ENCODE data around the gene JAML. TPM values are rescaled to one million over a fixed set of nuclear protein-coding genes. Genes with fewer than 3 reads are reported as not detected.

Gene JAML
- total RNA-seq, 2 donors from 2014 or later, result 79.9 to 84.0 TPM

- Mint-ChIP-seq H3K27me3 (peaks cover 55% of the 10 kb centered on the region), H3K36me3 (ENCODE audit: low read depth) (peaks cover 2% of the 10 kb centered on the region), H3K4me3 (no peak overlapping the region), H3K4me1 (peaks cover 7% of the 10 kb centered on the region), H3K27ac (no peak overlapping the region)
- ATAC-seq (no peak), DNase-seq (no peak)
- no peaks in the 10 kb centered on the region for H3K9me3 ChIP-seq (ENCODE audit: control insufficient read depth, low read length, poor library complexity, severe bottlenecking)
Observed at GRCh38 chr11:118147502-118147901, 77.3 kb downstream of the JAML start.

GRCh38 chr11:118146554-118146953, 78.3 kb downstream of the JAML start:
- H3K27me3 Mint-ChIP-seq, result peaks cover 57% of the 10 kb centered on the region
- H3K4me3 Mint-ChIP-seq, result peak overlapping the region; percentile 82
- no peak for DNase-seq
- no peaks in the 10 kb centered on the region for H3K9me3 ChIP-seq (ENCODE audit: control insufficient read depth, low read length, poor library complexity, severe bottlenecking)
- ATAC-seq, result no peak
- peaks cover 12% of the 10 kb centered on the region for H3K4me1 Mint-ChIP-seq
- peak overlapping the region; percentile 62 for H3K27ac Mint-ChIP-seq
- peaks cover 9% of the 10 kb centered on the region for H3K36me3 Mint-ChIP-seq (ENCODE audit: low read depth)

- peak; percentile 97 for ATAC-seq
- Mint-ChIP-seq H3K27ac (peak overlapping the region; percentile 41), H3K27me3 (peaks cover 56% of the 10 kb centered on the region)
Observed at GRCh38 chr11:118145285-118146227, 79.3 kb downstream of the JAML start.

GRCh38 chr11:118144301-118145268, 80.2 kb downstream of the JAML start:
- Mint-ChIP-seq H3K36me3 (ENCODE audit: low read depth) (peaks cover 9% of the 10 kb centered on the region), H3K27me3 (peaks cover 54% of the 10 kb centered on the region), H3K4me3 (peak overlapping the region; percentile 89), H3K4me1 (peaks cover 12% of the 10 kb centered on the region), H3K27ac (peak overlapping the region; percentile 8)
- no peak for ATAC-seq
- no peak for DNase-seq
- H3K9me3 ChIP-seq (ENCODE audit: control insufficient read depth, low read length, poor library complexity, severe bottlenecking), result no peaks in the 10 kb centered on the region

More at GRCh38 chr11:118145285-118146227, 79.3 kb downstream of the JAML start:
- no peaks in the 10 kb centered on the region for H3K9me3 ChIP-seq (ENCODE audit: control insufficient read depth, low read length, poor library complexity, severe bottlenecking)
- H3K36me3 Mint-ChIP-seq (ENCODE audit: low read depth), result peaks cover 9% of the 10 kb centered on the region
- peak; percentile 79 to 88 (median 85) for DNase-seq
- peaks cover 12% of the 10 kb centered on the region for H3K4me1 Mint-ChIP-seq
- H3K4me3 Mint-ChIP-seq, result peak overlapping the region; percentile 89

Other genes with a start within 250 kb of the JAML start
- 100 to 1,000 TPM; 262 to 274 TPM for gene IL10RA, start 238.6 kb downstream of the JAML start, total RNA-seq
- not detected for gene TMPRSS4, start 147.9 kb downstream of the JAML start, total RNA-seq
- under 1 TPM; 0.13 to 0.30 TPM for gene SMIM35, start 138.0 kb downstream of the JAML start, total RNA-seq
- not detected for gene SCN4B, start 72.2 kb downstream of the JAML start, total RNA-seq
- not detected for gene SCN2B, start 48.4 kb downstream of the JAML start, total RNA-seq
- 10 to 100 TPM; 24.5 to 26.4 TPM for gene MPZL3, start 27.4 kb upstream of the JAML start, total RNA-seq
- under 1 TPM; 0.50 to 0.99 TPM for gene MPZL2, start 39.3 kb upstream of the JAML start, total RNA-seq
- 100 to 1,000 TPM; 511 to 544 TPM for gene CD3E, start 79.7 kb upstream of the JAML start, total RNA-seq
- gene CD3D, start 117.7 kb upstream of the JAML start, total RNA-seq, result 100 to 1,000 TPM; 313 to 354 TPM
- gene CD3G, start 119.3 kb upstream of the JAML start, total RNA-seq, result 100 to 1,000 TPM; 156 to 170 TPM
- 10 to 100 TPM; 39.4 to 43.5 TPM for gene UBE4A, start 134.6 kb upstream of the JAML start, total RNA-seq
- 100 to 1,000 TPM; 183 to 184 TPM for gene ATP5MG, start 176.6 kb upstream of the JAML start, total RNA-seq
- gene KMT2A, start 211.5 kb upstream of the JAML start, total RNA-seq, result 100 to 1,000 TPM; 156 to 178 TPM

All from T-helper 17 cell (primary cell).